Measurements from ENCODE around the gene TMC3. TPM values are rescaled to one million over a fixed set of nuclear protein-coding genes. Genes with fewer than 3 reads are reported as not detected.

The TMC3 gene
- total and polyA plus RNA-seq, 2 experiments from 2014 or later, result 0.43 TPM; not detected in 1

- Histone ChIP-seq H3K79me2 (no peaks in the 10 kb centered on the region), H3K4me1 (ENCODE audit: insufficient read depth) (peaks cover 15% of the 10 kb centered on the region), H3K27ac (no peak overlapping the region), H3K9me2 (replicated peaks; ENCODE audit: insufficient read depth) (no peaks in the 10 kb centered on the region), H4K20me1 (ENCODE audit: insufficient read depth, poor library complexity, severe bottlenecking) (no peaks in the 10 kb centered on the region), H3K27me3 (no peaks in the 10 kb centered on the region), H3K4me3 (no peak overlapping the region), H2AFZ (no peak overlapping the region), H3K4me2 (no peak overlapping the region), H3K9me3 (ENCODE audit: low read depth) (no peaks in the 10 kb centered on the region), H3K36me3 (replicated peaks; ENCODE audit: insufficient read depth, low read depth) (no peaks in the 10 kb centered on the region)
- DNase-seq (ENCODE audit: low spot score), result no peak
- no peak for TF ChIP-seq EZH2 (IDR thresholded peaks at IDR 0.05; ENCODE audit: borderline replicate concordance)
- TF ChIP-seq EZH2phosphoT487 (IDR thresholded peaks at IDR 0.05; ENCODE audit: low read depth, severe bottlenecking, unreplicated experiment), result no peak
- 81% methylated on average over 3 of the region's 3 CpGs for WGBS (ENCODE audit: low lambda C conversion rate, missing lambda C conversion rate)
These were observed 46.5 kb downstream of the TMC3 start for GRCh38 chr15:81327516-81327915.

GRCh38 chr15:81326466-81327212 lies 47.4 kb downstream of the TMC3 start:
- no peak overlapping the region for H3K4me2 ChIP-seq
- 87% methylated on average over 7 of the region's 7 CpGs for WGBS (ENCODE audit: low lambda C conversion rate, missing lambda C conversion rate)
- H3K36me3 ChIP-seq (replicated peaks; ENCODE audit: insufficient read depth, low read depth), result no peaks in the 10 kb centered on the region
- H3K27me3 ChIP-seq, result no peaks in the 10 kb centered on the region
- DNase-seq (ENCODE audit: low spot score), result no peak
- H3K9me2 ChIP-seq (replicated peaks; ENCODE audit: insufficient read depth), result no peaks in the 10 kb centered on the region
- no peak overlapping the region for H3K27ac ChIP-seq
- no peak overlapping the region for H2AFZ ChIP-seq
- TF ChIP-seq EZH2 (IDR thresholded peaks at IDR 0.05; ENCODE audit: borderline replicate concordance), result no peak
- H3K4me1 ChIP-seq (ENCODE audit: insufficient read depth), result peaks cover 13% of the 10 kb centered on the region
- H4K20me1 ChIP-seq (ENCODE audit: insufficient read depth, poor library complexity, severe bottlenecking), result no peaks in the 10 kb centered on the region
- H3K79me2 ChIP-seq, result no peaks in the 10 kb centered on the region
- no peaks in the 10 kb centered on the region for H3K9me3 ChIP-seq (ENCODE audit: low read depth)
- H3K4me3 ChIP-seq, result no peak overlapping the region

GRCh38 chr15:81323944-81324881 lies 49.8 kb downstream of the TMC3 start, which contains the start of gene STARD5:
STARD5 (minus strand) TSS chr15:81324141; CDS start chr15:81324099, 42 bp downstream.
- 3% methylated on average over 67 of the region's 67 CpGs for WGBS (ENCODE audit: low lambda C conversion rate, missing lambda C conversion rate)
- Histone ChIP-seq H3K4me1 (ENCODE audit: insufficient read depth) (no peaks in the 10 kb centered on the region), H3K27me3 (no peaks in the 10 kb centered on the region), H3K27ac (peak within 1 kb of the TSS; percentile 66), H3K9me2 (replicated peaks; ENCODE audit: insufficient read depth) (no peaks in the 10 kb centered on the region), H3K4me2 (peak within 1 kb of the TSS; percentile 77), H4K20me1 (ENCODE audit: insufficient read depth, poor library complexity, severe bottlenecking) (no peaks in the 10 kb centered on the region), H2AFZ (peak within 1 kb of the TSS; percentile 58), H3K4me3 (peak within 1 kb of the TSS; percentile 60), H3K79me2 (no peaks in the 10 kb centered on the region), H3K9me3 (ENCODE audit: low read depth) (no peaks in the 10 kb centered on the region), H3K36me3 (replicated peaks; ENCODE audit: insufficient read depth, low read depth) (no peaks in the 10 kb centered on the region)
- peak; percentile 99 for DNase-seq (ENCODE audit: low spot score)
- TF ChIP-seq EZH2phosphoT487 (IDR thresholded peaks at IDR 0.05; ENCODE audit: low read depth, severe bottlenecking, unreplicated experiment), result no peak
- TF ChIP-seq EZH2 (IDR thresholded peaks at IDR 0.05; ENCODE audit: borderline replicate concordance), result no peak

GRCh38 chr15:81323559-81323943 lies 50.5 kb downstream of the TMC3 start:
- no peak for DNase-seq (ENCODE audit: low spot score)
- no peaks in the 10 kb centered on the region for H3K27me3 ChIP-seq
- H3K4me3 ChIP-seq, result peak overlapping the region; percentile 60
- H2AFZ ChIP-seq, result peak overlapping the region; percentile 46
- peak overlapping the region; percentile 66 for H3K27ac ChIP-seq
- H3K36me3 ChIP-seq (replicated peaks; ENCODE audit: insufficient read depth, low read depth), result no peaks in the 10 kb centered on the region
- no peaks in the 10 kb centered on the region for H3K9me2 ChIP-seq (replicated peaks; ENCODE audit: insufficient read depth)
- peak overlapping the region; percentile 77 for H3K4me2 ChIP-seq
- no peak for TF ChIP-seq EZH2 (IDR thresholded peaks at IDR 0.05; ENCODE audit: borderline replicate concordance)
- TF ChIP-seq CTCF (IDR thresholded peaks at IDR 0.05; ENCODE audit: poor library complexity), result no peak
- no peak for TF ChIP-seq EZH2phosphoT487 (IDR thresholded peaks at IDR 0.05; ENCODE audit: low read depth, severe bottlenecking, unreplicated experiment)
- WGBS (ENCODE audit: low lambda C conversion rate, missing lambda C conversion rate), result 11% methylated on average over 4 of the region's 4 CpGs
- H4K20me1 ChIP-seq (ENCODE audit: insufficient read depth, poor library complexity, severe bottlenecking), result no peaks in the 10 kb centered on the region
- no peaks in the 10 kb centered on the region for H3K9me3 ChIP-seq (ENCODE audit: low read depth)
- H3K79me2 ChIP-seq, result no peaks in the 10 kb centered on the region
- H3K4me1 ChIP-seq (ENCODE audit: insufficient read depth), result no peaks in the 10 kb centered on the region

All from hepatocyte (in vitro differentiated cells).